Vagina (tissue), 2 donors: Measurements from ENCODE around the gene APOBEC3B. TPM values are rescaled to one million over a fixed set of nuclear protein-coding genes. Genes with fewer than 3 reads are reported as not detected.
"Not testable (repeated sequence)": the region's sequence is repeated elsewhere in the genome, so short reads cannot be mapped to it uniquely, and the experiment has no call there.

Source experiments
- DNase-seq, 2 donors: peaks; one replicate each; pipeline ENCODE4 v3.0.0-alpha.2; 2017; ENCODE audit errors: extremely low spot score in 2 of 2
- H3K27ac ChIP-seq: fragments of 200-600 bp; sonication (generic); one replicate; pipeline ENCODE4 v1.5.1; 2019
- H3K27me3 ChIP-seq: fragments of 200-600 bp; sonication (generic); one replicate; pipeline ENCODE4 v1.5.1; 2019
- H3K36me3 ChIP-seq, 2 donors: fragments of 200-600 bp; sonication (generic); one replicate each; pipeline ENCODE4 v1.5.1; 2017 to 2019
- H3K4me1 ChIP-seq: fragments of 200-600 bp; sonication (generic); one replicate; pipeline ENCODE4 v1.5.1; 2019
- H3K4me3 ChIP-seq, 2 donors: fragments of 200-600 bp; sonication (generic); 1 replicate in 1 of 2; 2 replicates in 1 of 2; pipeline ENCODE4 v1.5.1; 2016 to 2019
- H3K9me3 ChIP-seq: fragments of 200-600 bp; sonication (generic); one replicate; pipeline ENCODE4 v1.5.1; 2019
- POLR2A ChIP-seq, 2 donors: fragments of 450-650 bp; IDR thresholded peaks; one replicate each; pipeline ENCODE4 v1.6.1; 2017; ENCODE audit warnings: antibody characterized with exemption in 2 of 2, mild to moderate bottlenecking in 2 of 2, moderate library complexity in 2 of 2
- POLR2AphosphoS5 ChIP-seq, 2 donors: sonication (generic); formaldehyde crosslinking; IDR thresholded peaks; one replicate each; pipeline ENCODE4 v1.9.0; 2017; ENCODE audit warnings: antibody characterized with exemption in 2 of 2, mild to moderate bottlenecking in 2 of 2, low read depth in 1 of 2; ENCODE audit not compliant: insufficient read depth in 1 of 2
- intact Hi-C: fragments of 100-400 bp; cut with DNase I; formaldehyde crosslinking; loops from one replicate; pipeline ENCODE4 v1.15.1; 2023
- total RNA-seq: library from RNA; depleted of rRNA; stranded (reverse); fragments of >200 nt; gene quantifications from one replicate; pipeline ENCODE4 v1.2.3, GENCODE V29; 2016
- TF ChIP-seq, protein P1 (sequence below), 3 experiments: fragments of 450-650 bp in 2 of 3; fragments of 200-600 bp in 1 of 3; sonication (generic) in 1 of 3; IDR thresholded peaks; one replicate each; pipeline ENCODE4 v1.5.1; 2017 to 2019; ENCODE audit warnings: antibody characterized with exemption in 3 of 3, mild to moderate bottlenecking in 2 of 3, moderate library complexity in 2 of 3

Gene APOBEC3B
- total RNA-seq, 1 donor from 2014 or later, result not detected

GRCh38 chr22:38989466-38989865 is 7.3 kb downstream of the APOBEC3B start:
- Histone ChIP-seq H3K27ac (no peak overlapping the region), H3K4me3 (no peak overlapping the region), H3K36me3 (no peaks in the 10 kb centered on the region), H3K27me3 (no peaks in the 10 kb centered on the region), H3K4me1 (no peaks in the 10 kb centered on the region), H3K9me3 (no peaks in the 10 kb centered on the region)
- TF ChIP-seq, protein P1, sequence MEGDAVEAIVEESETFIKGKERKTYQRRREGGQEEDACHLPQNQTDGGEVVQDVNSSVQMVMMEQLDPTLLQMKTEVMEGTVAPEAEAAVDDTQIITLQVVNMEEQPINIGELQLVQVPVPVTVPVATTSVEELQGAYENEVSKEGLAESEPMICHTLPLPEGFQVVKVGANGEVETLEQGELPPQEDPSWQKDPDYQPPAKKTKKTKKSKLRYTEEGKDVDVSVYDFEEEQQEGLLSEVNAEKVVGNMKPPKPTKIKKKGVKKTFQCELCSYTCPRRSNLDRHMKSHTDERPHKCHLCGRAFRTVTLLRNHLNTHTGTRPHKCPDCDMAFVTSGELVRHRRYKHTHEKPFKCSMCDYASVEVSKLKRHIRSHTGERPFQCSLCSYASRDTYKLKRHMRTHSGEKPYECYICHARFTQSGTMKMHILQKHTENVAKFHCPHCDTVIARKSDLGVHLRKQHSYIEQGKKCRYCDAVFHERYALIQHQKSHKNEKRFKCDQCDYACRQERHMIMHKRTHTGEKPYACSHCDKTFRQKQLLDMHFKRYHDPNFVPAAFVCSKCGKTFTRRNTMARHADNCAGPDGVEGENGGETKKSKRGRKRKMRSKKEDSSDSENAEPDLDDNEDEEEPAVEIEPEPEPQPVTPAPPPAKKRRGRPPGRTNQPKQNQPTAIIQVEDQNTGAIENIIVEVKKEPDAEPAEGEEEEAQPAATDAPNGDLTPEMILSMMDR (IDR thresholded peaks at IDR 0.05), result no peak
- no peak for TF ChIP-seq POLR2AphosphoS5 (IDR thresholded peaks at IDR 0.05; ENCODE audit: insufficient read depth in 1 of 2, low read depth in 1 of 2)
- TF ChIP-seq POLR2A (IDR thresholded peaks at IDR 0.05), result no peak
- intact Hi-C loops, result no loop called here
- no peak for DNase-seq

DNA sequence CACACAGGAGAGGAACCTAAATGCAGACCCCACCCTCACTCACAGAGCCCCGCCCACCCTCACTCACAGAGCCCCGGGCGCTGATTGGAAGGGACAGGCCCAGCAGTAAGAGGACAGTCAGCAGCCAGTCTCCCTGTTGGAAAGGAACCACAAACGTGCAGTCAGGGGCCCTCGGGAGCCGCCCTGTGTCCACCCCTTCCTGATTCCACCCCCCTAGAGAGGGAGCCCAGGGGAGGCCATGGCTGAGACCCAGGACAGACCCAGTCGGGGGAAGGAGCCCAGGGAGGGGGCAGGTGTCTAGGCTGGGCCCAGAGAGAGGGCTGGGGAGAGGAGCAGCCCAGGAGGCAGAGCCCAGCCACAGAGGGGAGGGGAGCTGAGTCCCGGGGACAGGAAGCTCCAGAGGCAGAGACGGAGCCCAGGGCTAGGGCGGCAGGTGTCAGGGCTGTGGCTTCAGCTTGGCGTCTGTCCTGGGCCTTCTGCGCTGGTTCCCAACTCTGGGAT is 10.8 kb downstream of the APOBEC3B start:
- H3K36me3 ChIP-seq, H3K4me1 ChIP-seq, H3K4me3 ChIP-seq, intact Hi-C loops, H3K9me3 ChIP-seq, H3K27me3 ChIP-seq, H3K27ac ChIP-seq: not testable (repeated sequence)
- DNase-seq, result peak in 1 of 2 donors; percentile 74

DNA sequence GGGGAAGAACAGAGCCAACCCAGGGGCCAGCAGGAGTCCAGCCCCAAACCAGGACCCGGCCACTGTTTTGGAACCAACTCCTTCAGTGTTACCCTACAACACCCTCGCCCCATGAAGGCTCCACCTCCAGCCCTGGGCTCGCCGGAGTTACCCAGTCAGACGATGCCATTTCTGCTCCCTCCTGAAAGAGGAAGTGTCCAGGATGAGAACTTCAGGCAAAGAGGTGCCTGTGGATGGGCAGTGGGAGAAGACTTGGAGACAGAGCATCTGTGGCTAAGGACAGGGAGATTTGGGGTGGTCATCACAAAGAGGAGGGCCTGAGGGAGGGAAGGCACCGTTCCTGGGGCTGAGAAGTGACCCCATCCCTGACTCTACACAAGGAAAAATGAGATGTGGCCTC is 14.0 kb downstream of the APOBEC3B start:
- Histone ChIP-seq H3K36me3 (no peaks in the 10 kb centered on the region), H3K4me3 (no peak overlapping the region), H3K27ac (no peak overlapping the region), H3K27me3 (no peaks in the 10 kb centered on the region), H3K4me1 (no peaks in the 10 kb centered on the region), H3K9me3 (no peaks in the 10 kb centered on the region)
- TF ChIP-seq POLR2AphosphoS5 (IDR thresholded peaks at IDR 0.05; ENCODE audit: insufficient read depth in 1 of 2, low read depth in 1 of 2) (no peak), POLR2A (IDR thresholded peaks at IDR 0.05) (no peak)
- TF ChIP-seq, protein P1 (IDR thresholded peaks at IDR 0.05), result no peak
- intact Hi-C loops, result no loop called here
- no peak for DNase-seq

GRCh38 chr22:38997518-38997917 is 15.4 kb downstream of the APOBEC3B start:
- Histone ChIP-seq H3K4me3 (no peak overlapping the region), H3K27me3 (no peaks in the 10 kb centered on the region), H3K4me1 (no peaks in the 10 kb centered on the region), H3K36me3 (no peaks in the 10 kb centered on the region), H3K9me3 (no peaks in the 10 kb centered on the region), H3K27ac (no peak overlapping the region)
- TF ChIP-seq POLR2A (IDR thresholded peaks at IDR 0.05), result no peak
- no peak for TF ChIP-seq POLR2AphosphoS5 (IDR thresholded peaks at IDR 0.05; ENCODE audit: insufficient read depth in 1 of 2, low read depth in 1 of 2)
- TF ChIP-seq, protein P1 (IDR thresholded peaks at IDR 0.05), result no peak
- intact Hi-C loops, result no loop called here
- peak in 1 of 2 donors; percentile 52 for DNase-seq

DNA sequence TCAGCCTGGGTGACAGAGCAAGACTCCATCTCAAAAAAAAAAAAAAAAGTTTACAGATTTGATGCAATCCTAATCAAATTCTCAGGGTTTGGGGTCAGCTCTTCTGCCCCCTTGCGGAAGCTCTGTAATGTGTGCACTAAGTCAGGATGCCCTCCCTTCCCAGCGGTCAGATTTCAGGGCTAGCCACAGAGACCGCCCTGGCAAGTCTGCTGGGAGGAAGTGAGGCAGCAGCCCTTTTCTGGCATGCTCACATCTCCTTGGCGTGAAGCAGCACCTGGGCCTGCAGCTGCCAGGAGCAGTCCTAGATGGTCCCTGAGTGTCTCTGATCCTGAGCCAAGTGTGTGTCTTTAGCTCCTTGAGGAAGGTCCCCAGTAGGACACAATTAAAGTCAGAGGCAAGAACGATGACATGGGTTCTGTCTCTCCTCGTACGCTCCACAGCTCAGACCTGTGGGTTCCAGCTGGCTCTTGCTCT is 21.1 kb downstream of the APOBEC3B start:
- peak in 1 of 2 donors; percentile 96 for DNase-seq
- Histone ChIP-seq H3K36me3 (no peaks in the 10 kb centered on the region), H3K4me1 (peaks cover 4% of the 10 kb centered on the region), H3K4me3 (no peak overlapping the region), H3K9me3 (no peaks in the 10 kb centered on the region), H3K27me3 (no peaks in the 10 kb centered on the region), H3K27ac (no peak overlapping the region)
- peak in 1 of 2 donors; percentile 34 for TF ChIP-seq POLR2AphosphoS5 (IDR thresholded peaks at IDR 0.05; ENCODE audit: insufficient read depth in 1 of 2, low read depth in 1 of 2)
- TF ChIP-seq, protein P1 (IDR thresholded peaks at IDR 0.05), result peak; percentile 56 to 73 (median 57)
- no peak for TF ChIP-seq POLR2A (IDR thresholded peaks at IDR 0.05)
- intact Hi-C loops, result loop anchor here (5.0 kb wide), 1 partner anchor 136 kb away; no protein-coding TSS in a partner anchor
